ENCODE data around the gene PRR15L.

GRCh38 chr17:47948706-47949196 lies 8.9 kb downstream of the PRR15L start:
- no peak for TF ChIP-seq CTCF (IDR thresholded peaks at IDR 0.05)
- TF ChIP-seq POLR2AphosphoS5 (IDR thresholded peaks at IDR 0.05; ENCODE audit: low read depth, low read length) = no peak
- no peak for TF ChIP-seq REST (IDR thresholded peaks at IDR 0.05; ENCODE audit: insufficient read depth in 1 of 2, low read depth in 2 of 2, low read length in 1 of 2)

All from Panc1 (cell line).